GM18907 (cell line): Measurements from ENCODE around the gene DDX31.

ENCODE experiments used
- ATAC-seq: cut with Tn5 transposase; IDR thresholded peaks from one replicate; pipeline ENCODE4 v1.9.1; 2021; ENCODE audit warnings: mild to moderate bottlenecking, moderate library complexity; ENCODE audit not compliant: unreplicated experiment

DDX31 gene

GRCh38 chr9:132551556-132551955 is 118.2 kb downstream of the DDX31 start:
- ATAC-seq: no peak

GRCh38 chr9:132548751-132549640 is 120.8 kb downstream of the DDX31 start:
- no peak for ATAC-seq

- no peak for ATAC-seq
These were observed 121.6 kb downstream of the DDX31 start for GRCh38 chr9:132547976-132548730.

- no peak for ATAC-seq
These were observed 122.3 kb downstream of the DDX31 start for GRCh38 chr9:132547436-132547835.

- ATAC-seq: no peak
These were observed 122.7 kb downstream of the DDX31 start for GRCh38 chr9:132547052-132547431.

GRCh38 chr9:132546148-132547051 is 123.4 kb downstream of the DDX31 start:
- ATAC-seq: no peak

- ATAC-seq: no peak
These were observed 124.2 kb downstream of the DDX31 start for GRCh38 chr9:132545578-132545977.

- no peak for ATAC-seq
These were observed 125.8 kb downstream of the DDX31 start for GRCh38 chr9:132543960-132544359.

GRCh38 chr9:132543251-132543650 is 126.5 kb downstream of the DDX31 start:
- no peak for ATAC-seq
